Stimulated activated CD4-positive, alpha-beta T cell treated with anti-CD3 and anti-CD28 coated beads, Interleukin-4, amount 100 ng/mL, for 24 hours (primary cell): ENCODE data around the gene XPOT.

Experiments used
- DNase-seq: peaks from one replicate; pipeline ENCODE4 v3.0.0-alpha.2; 2020

XPOT gene

GRCh38 chr12:64469455-64470142 lies 65.4 kb downstream of the XPOT start:
- no peak for DNase-seq

GRCh38 chr12:64470495-64470894 lies 66.3 kb downstream of the XPOT start:
- DNase-seq: no peak

GRCh38 chr12:64473176-64473575 lies 69.0 kb downstream of the XPOT start:
- DNase-seq: no peak

DNA sequence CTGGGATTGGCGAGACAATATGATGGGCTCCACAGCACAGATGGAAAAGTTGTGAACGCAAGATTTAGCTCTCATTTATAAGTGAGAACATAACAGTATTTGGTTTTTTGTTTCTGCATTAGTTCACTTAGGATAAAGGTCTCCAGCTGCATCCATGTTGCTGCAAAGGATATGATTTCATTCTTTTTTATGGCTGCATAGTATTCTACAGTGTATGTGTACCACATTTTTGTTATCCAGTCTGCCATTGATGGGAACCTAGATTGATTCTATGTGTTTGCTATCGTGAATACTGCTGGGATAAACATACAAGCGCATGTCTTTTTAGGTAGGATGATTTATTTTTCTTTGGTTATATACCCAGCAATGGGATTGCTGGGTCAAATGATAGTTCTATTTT lies 71.3 kb downstream of the XPOT start:
- DNase-seq: no peak

DNA sequence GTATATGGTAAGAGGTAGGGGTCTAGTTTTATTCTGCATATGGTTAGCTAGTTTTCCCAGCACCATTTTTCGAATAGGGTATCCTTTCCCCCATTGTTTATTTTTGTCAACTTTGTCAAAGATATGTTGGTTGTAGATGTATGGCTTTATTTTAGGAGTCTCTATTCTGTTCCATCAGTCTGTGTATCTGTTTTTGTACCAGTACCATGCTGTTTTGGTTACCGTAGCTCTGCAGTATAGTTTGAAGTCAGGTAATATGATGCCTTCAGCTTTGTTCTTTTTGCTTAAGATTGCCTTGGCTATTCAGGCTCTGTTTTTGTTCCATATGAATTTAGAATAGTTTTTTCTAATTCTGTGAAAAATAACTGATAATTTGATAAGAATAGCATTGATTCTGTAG lies 72.7 kb downstream of the XPOT start:
- DNase-seq: no peak

DNA sequence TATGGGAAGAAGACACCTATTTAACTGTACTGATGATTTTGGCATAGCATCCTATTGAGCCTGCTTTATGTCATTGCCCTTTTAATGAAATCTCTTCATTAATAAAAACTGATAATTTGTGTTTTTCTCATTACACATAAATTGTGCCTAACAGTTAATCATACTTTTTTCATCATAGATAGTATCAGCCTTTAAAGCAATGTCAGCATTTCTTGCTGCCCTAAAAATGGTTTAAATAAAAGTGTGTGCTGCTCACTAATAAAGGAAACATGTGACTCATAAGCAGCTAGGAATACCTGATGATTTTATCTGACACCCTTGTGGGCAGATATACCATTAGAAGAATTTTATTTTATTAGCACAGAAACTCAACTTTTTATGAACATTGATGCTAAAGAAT lies 74.5 kb downstream of the XPOT start:
- no peak for DNase-seq

GRCh38 chr12:64480148-64480547 lies 76.0 kb downstream of the XPOT start:
- DNase-seq: no peak

DNA sequence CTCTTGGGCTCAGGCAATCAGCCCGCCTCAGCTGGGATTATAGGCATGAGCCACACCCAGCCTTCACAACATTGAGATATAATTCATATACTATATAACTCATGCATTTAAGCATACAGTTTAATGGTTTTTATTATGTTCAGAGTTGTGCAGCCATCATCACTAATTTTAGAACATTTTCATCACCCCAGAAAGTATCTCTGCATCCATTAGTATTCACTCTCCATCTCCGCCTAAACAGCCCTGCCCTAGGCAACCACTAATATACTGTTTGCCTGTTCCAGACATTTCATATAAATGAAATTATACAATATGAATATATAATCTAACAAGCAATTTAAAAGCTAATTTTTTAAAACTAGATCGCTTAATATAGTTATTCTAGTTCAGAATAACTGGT lies 82.5 kb downstream of the XPOT start:
- no peak for DNase-seq

GRCh38 chr12:64491718-64492117 lies 87.5 kb downstream of the XPOT start:
- DNase-seq: no peak

DNA sequence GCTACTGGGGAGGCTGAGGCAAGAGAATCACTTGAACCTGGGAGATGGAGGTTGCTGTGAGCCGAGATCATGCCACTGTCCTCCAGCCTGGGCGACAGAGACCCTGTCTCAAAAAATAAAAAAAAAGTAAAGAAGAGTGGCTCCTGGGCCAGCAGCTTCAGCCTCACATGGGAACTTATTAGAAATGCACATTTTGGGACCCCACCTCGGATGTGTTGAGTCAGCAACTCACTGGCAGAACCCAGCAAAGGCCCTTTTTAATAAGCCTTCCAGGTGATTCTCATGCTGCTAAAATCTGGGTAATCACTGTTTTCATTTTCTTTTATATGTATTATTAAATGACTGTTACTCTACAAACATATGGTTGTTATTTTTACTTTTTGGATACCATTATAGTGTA lies 89.3 kb downstream of the XPOT start:
- DNase-seq: no peak

GRCh38 chr12:64494998-64495729 lies 91.0 kb downstream of the XPOT start:
- no peak for DNase-seq

- DNase-seq: no peak
Measured at GRCh38 chr12:64496839-64497400, 92.7 kb downstream of the XPOT start.

GRCh38 chr12:64497484-64497883 lies 93.3 kb downstream of the XPOT start:
- DNase-seq: no peak

GRCh38 chr12:64497903-64498302 lies 93.7 kb downstream of the XPOT start:
- no peak for DNase-seq

DNA sequence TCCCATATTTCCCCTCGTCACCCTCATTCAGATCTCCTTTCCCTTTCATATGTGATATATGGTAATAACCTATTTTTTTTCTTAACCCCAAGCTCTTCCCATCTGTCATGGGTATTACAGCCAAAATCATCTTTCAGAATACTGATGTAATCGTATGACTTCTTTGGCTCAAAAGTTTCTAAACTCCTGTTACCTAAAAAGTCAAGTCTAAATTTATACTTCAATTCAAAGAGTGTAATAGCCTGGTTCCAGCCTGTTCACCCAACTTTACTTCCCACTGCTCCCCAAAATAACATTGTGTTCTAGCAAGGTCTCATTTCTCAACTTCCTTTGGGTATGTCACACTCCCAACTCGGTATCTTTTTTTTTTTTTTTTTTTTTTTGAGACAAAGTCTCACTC lies 96.2 kb downstream of the XPOT start:
- no peak for DNase-seq
